ENCODE measurements around the gene EFNA3. TPM values are rescaled to one million over a fixed set of nuclear protein-coding genes. Genes with fewer than 3 reads are reported as not detected.

The EFNA3 gene
- total and polyA plus RNA-seq, 2 experiments from 2014 or later, result 2.7 to 3.0 TPM

- Histone ChIP-seq H3F3A (ENCODE audit: insufficient read depth) (peaks cover 7% of the 10 kb centered on the region), H4K20me1 (ENCODE audit: insufficient read depth) (no peaks in the 10 kb centered on the region), H3K36me3 (ENCODE audit: low read depth) (no peaks in the 10 kb centered on the region), H3K9me3 (ENCODE audit: low read depth) (no peaks in the 10 kb centered on the region), H3K27ac (no peak overlapping the region), H3K79me2 (ENCODE audit: insufficient read depth) (no peaks in the 10 kb centered on the region), H3K9ac (no peak overlapping the region), H3K27me3 (replicated peaks; ENCODE audit: insufficient read depth) (peaks cover 32% of the 10 kb centered on the region), H2AFZ (no peak overlapping the region), H3K4me1 (ENCODE audit: insufficient read depth) (peaks cover 5% of the 10 kb centered on the region; the same call in 1 of the 2 replicates), H3K4me3 (no peak overlapping the region), H3K9me2 (ENCODE audit: insufficient read depth) (no peaks in the 10 kb centered on the region), H3K4me2 (ENCODE audit: unreplicated experiment) (no peak overlapping the region)
- in situ Hi-C loops (cut with MboI), result no loop called here
- no peak for TF ChIP-seq EZH2phosphoT487 (IDR thresholded peaks at IDR 0.05; ENCODE audit: insufficient read depth, low read depth)
- TF ChIP-seq EZH2 (IDR thresholded peaks at IDR 0.05; ENCODE audit: insufficient read depth, poor library complexity, severe bottlenecking), result no peak
- DNase-seq, result no peak
- 94% methylated on average over 3 of the region's 3 CpGs for WGBS, 2 experiments (ENCODE audit: low coverage in 1 of 2, low lambda C conversion rate in 2 of 2, missing lambda C conversion rate in 2 of 2)
Observed at GRCh38 chr1:155077346-155077745, 1.3 kb upstream of the EFNA3 start.

- peak; percentile 65 for DNase-seq
- Histone ChIP-seq H4K20me1 (ENCODE audit: insufficient read depth) (no peaks in the 10 kb centered on the region), H3K79me2 (ENCODE audit: insufficient read depth) (no peaks in the 10 kb centered on the region), H3K4me2 (ENCODE audit: unreplicated experiment) (peak overlapping the region; percentile 73), H3K36me3 (ENCODE audit: low read depth) (no peaks in the 10 kb centered on the region), H3F3A (ENCODE audit: insufficient read depth) (peaks cover 7% of the 10 kb centered on the region), H3K27ac (no peak overlapping the region), H3K9me3 (ENCODE audit: low read depth) (no peaks in the 10 kb centered on the region), H3K27me3 (replicated peaks; ENCODE audit: insufficient read depth) (peaks cover 37% of the 10 kb centered on the region), H3K4me1 (ENCODE audit: insufficient read depth) (peaks cover 5% of the 10 kb centered on the region; the same call in 1 of the 2 replicates), H3K9ac (no peak overlapping the region), H3K9me2 (ENCODE audit: insufficient read depth) (no peaks in the 10 kb centered on the region), H3K4me3 (peak overlapping the region; percentile 66; the same call in 1 of the 2 replicates), H2AFZ (no peak overlapping the region)
- WGBS, 2 experiments (ENCODE audit: low coverage in 1 of 2, low lambda C conversion rate in 2 of 2, missing lambda C conversion rate in 2 of 2), result 40 to 53% methylated on average over 4 of the region's 4 CpGs
- TF ChIP-seq EZH2 (IDR thresholded peaks at IDR 0.05; ENCODE audit: insufficient read depth, poor library complexity, severe bottlenecking), result no peak
- TF ChIP-seq EZH2phosphoT487 (IDR thresholded peaks at IDR 0.05; ENCODE audit: insufficient read depth, low read depth), result no peak
- in situ Hi-C loops (cut with MboI), result no loop called here
Observed at GRCh38 chr1:155077758-155078445, 735 bp upstream of the EFNA3 start.

GRCh38 chr1:155079210-155079486, 511 bp downstream of the EFNA3 start:
- Histone ChIP-seq H3K4me3 (peak overlapping the region; percentile 66), H3K27me3 (replicated peaks; ENCODE audit: insufficient read depth) (peaks cover 49% of the 10 kb centered on the region), H3K36me3 (ENCODE audit: low read depth) (no peaks in the 10 kb centered on the region), H3K9me3 (ENCODE audit: low read depth) (no peaks in the 10 kb centered on the region), H4K20me1 (ENCODE audit: insufficient read depth) (no peaks in the 10 kb centered on the region), H2AFZ (peak overlapping the region; percentile 78), H3K9me2 (ENCODE audit: insufficient read depth) (no peaks in the 10 kb centered on the region), H3K4me1 (ENCODE audit: insufficient read depth) (peaks cover 5% of the 10 kb centered on the region; the same call in 1 of the 2 replicates), H3K27ac (no peak overlapping the region), H3K4me2 (ENCODE audit: unreplicated experiment) (peak overlapping the region; percentile 73), H3F3A (ENCODE audit: insufficient read depth) (peaks cover 7% of the 10 kb centered on the region), H3K9ac (no peak overlapping the region), H3K79me2 (ENCODE audit: insufficient read depth) (no peaks in the 10 kb centered on the region)
- in situ Hi-C loops (cut with MboI), result no loop called here
- TF ChIP-seq EZH2 (IDR thresholded peaks at IDR 0.05; ENCODE audit: insufficient read depth, poor library complexity, severe bottlenecking), result no peak
- no peak for TF ChIP-seq EZH2phosphoT487 (IDR thresholded peaks at IDR 0.05; ENCODE audit: insufficient read depth, low read depth)
- DNase-seq, result no peak
- 3 to 9% methylated on average over 5 to 10 of the region's 10 CpGs for WGBS, 2 experiments (ENCODE audit: low coverage in 1 of 2, low lambda C conversion rate in 2 of 2, missing lambda C conversion rate in 2 of 2)

DNA sequence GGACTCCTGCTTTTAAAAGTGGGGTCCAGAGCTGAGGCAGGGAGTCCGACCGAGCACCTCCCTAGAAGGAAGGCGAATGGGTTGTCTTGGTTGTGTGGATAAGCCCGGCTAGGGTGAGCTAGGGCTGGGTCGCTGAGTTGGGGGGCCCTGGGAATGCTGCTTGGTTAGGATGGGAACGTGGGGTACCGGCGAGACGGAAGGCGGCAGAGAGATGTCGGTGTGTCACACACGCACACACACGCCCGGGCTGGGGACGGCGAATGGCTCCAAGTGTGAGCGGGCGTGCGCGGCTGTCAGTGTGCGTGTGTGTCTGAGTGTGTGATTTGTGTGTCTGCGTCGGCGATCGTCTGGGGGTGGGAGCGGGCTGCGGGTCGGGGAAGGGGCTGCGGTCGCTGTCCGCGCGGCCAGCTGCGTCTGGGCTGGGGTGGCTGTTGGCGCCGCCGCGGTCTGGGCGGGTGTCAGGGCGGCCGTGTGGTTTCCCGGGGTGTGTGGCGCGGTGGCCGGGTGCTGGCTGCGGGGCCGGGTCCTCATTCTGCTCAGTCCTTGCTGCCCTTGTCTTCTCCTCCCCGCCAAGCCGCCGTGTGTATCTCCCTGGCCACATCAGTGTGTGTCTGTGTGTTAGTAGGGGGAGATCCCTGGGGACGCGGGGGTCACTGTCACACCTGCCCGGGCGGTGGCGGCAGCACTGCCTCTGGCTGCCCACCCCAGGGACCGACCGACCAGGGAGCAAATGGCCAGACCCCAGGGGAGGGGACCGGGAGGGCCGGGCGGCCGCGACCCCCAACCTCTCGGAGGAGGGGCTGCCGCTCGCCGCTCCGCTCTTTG, 1.1 kb downstream of the EFNA3 start:
- Histone ChIP-seq H3F3A (ENCODE audit: insufficient read depth) (peaks cover 7% of the 10 kb centered on the region), H3K9me3 (ENCODE audit: low read depth) (no peaks in the 10 kb centered on the region), H3K36me3 (ENCODE audit: low read depth) (no peaks in the 10 kb centered on the region), H3K9ac (no peak overlapping the region), H3K9me2 (ENCODE audit: insufficient read depth) (no peaks in the 10 kb centered on the region), H3K27ac (no peak overlapping the region), H3K27me3 (replicated peaks; ENCODE audit: insufficient read depth) (peaks cover 49% of the 10 kb centered on the region), H2AFZ (no peak overlapping the region), H3K4me2 (ENCODE audit: unreplicated experiment) (peak overlapping the region; percentile 73), H3K79me2 (ENCODE audit: insufficient read depth) (no peaks in the 10 kb centered on the region), H4K20me1 (ENCODE audit: insufficient read depth) (no peaks in the 10 kb centered on the region), H3K4me3 (no peak overlapping the region; the same call in 1 of the 2 replicates), H3K4me1 (ENCODE audit: insufficient read depth) (peaks cover 5% of the 10 kb centered on the region; the same call in 1 of the 2 replicates)
- 1 to 2% methylated on average over 31 to 64 of the region's 67 CpGs for WGBS, 2 experiments (ENCODE audit: low coverage in 1 of 2, low lambda C conversion rate in 2 of 2, missing lambda C conversion rate in 2 of 2)
- TF ChIP-seq EZH2 (IDR thresholded peaks at IDR 0.05; ENCODE audit: insufficient read depth, poor library complexity, severe bottlenecking) (peak; percentile 94), EZH2phosphoT487 (IDR thresholded peaks at IDR 0.05; ENCODE audit: insufficient read depth, low read depth) (peak; percentile 62; the same call in 1 of the 2 replicates)
- in situ Hi-C loops (cut with MboI), result no loop called here
- DNase-seq, result no peak

Data from GM23248 (cell line).